ENCODE data around the gene PTPRE. TPM values are rescaled to one million over a fixed set of nuclear protein-coding genes. Genes with fewer than 3 reads are reported as not detected.

Gene PTPRE
- total and polyA plus RNA-seq, 2 of the 4 experiments (the other 2 are of a cell fraction), result 0.34 to 0.54 TPM

GRCh38 chr10:127872871-127873600, 33.9 kb upstream of the PTPRE start:
- ChIA-PET POLR2A (ENCODE audit: unreplicated experiment) (no interaction called here), CTCF (no interaction called here)
- no peaks in the 10 kb centered on the region for H3K9me1 ChIP-seq (ENCODE audit: insufficient read depth, low read length)
- no peak overlapping the region for H3K4ac ChIP-seq (ENCODE audit: low read depth, low read length)
- WGBS, 2 experiments (ENCODE audit: extremely low coverage in 2 of 2, insufficient read length in 1 of 2), result 60% methylated on average over 1 of the region's 12 CpGs; no CpG with 5 or more reads in 1 of the 2 experiments
- H4K91ac ChIP-seq (ENCODE audit: insufficient read depth, low read depth, low read length), result no peak overlapping the region
- H2BK20ac ChIP-seq (ENCODE audit: low read depth, low read length), result no peak overlapping the region
- no peak overlapping the region for H3K56ac ChIP-seq (ENCODE audit: extremely low read depth, insufficient read depth, low read length)
- H3K23ac ChIP-seq (ENCODE audit: low read depth, low read length), result no peak overlapping the region
- H3K4me2 ChIP-seq (ENCODE audit: low read depth, low read length), result no peak overlapping the region
- dilution Hi-C loops (cut with HindIII; ENCODE audit: low sequenced_read_pairs, unreplicated experiment) (no loop called here), intact Hi-C loops (cut with micrococcal nuclease) (no loop called here), in situ Hi-C loops (cut with MboI; ENCODE audit: low sequenced_read_pairs) (no loop called here)
- DNase-seq (no peak), ATAC-seq (ENCODE audit: low read depth) (no peak)
- H3K4me3 ChIP-seq (ENCODE audit: insufficient read depth, low read depth, low read length), result no peak overlapping the region
- no TSS peak for BruUV-seq (replicated peaks)
- H3K79me1 ChIP-seq (ENCODE audit: low read depth in 1 of 2, low read length in 2 of 2), result no peaks in the 10 kb centered on the region
- H3K9ac ChIP-seq (ENCODE audit: low read depth, low read length), result no peak overlapping the region
- H3K4me1 ChIP-seq (ENCODE audit: control insufficient read depth, insufficient read depth, low read length), result no peaks in the 10 kb centered on the region
- H2BK15ac ChIP-seq (ENCODE audit: low read depth, low read length), result no peak overlapping the region
- 0 out of 2 replicates have a peak, but pooled peaks cover 5% of the 10 kb centered on the region for H3K9me3 ChIP-seq (ENCODE audit: control insufficient read depth, insufficient read depth, low read length)
- H4K8ac ChIP-seq (ENCODE audit: low read depth in 2 of 2, low read length in 2 of 2), result no peak overlapping the region
- H2AK5ac ChIP-seq (ENCODE audit: low read depth, low read length), result no peak overlapping the region
- peak overlapping the region; percentile 43 for H2AFZ ChIP-seq (replicated peaks; ENCODE audit: low read length, poor library complexity)
- H3K27ac ChIP-seq (ENCODE audit: insufficient read depth, low read length), result no peak overlapping the region
- TF ChIP-seq NFE2L2 (IDR thresholded peaks at IDR 0.05; ENCODE audit: low read depth, low read length) (no peak), CTCF (conservative IDR thresholded peaks at IDR 0.05; ENCODE audit: low read depth, low read length) (no peak), RFX5 (IDR thresholded peaks at IDR 0.05; ENCODE audit: low read depth, low read length) (no peak), SMC3 (IDR thresholded peaks at IDR 0.05; ENCODE audit: low read depth, low read length) (no peak)
- no peak overlapping the region for H3K18ac ChIP-seq (ENCODE audit: low read depth, low read length)
- no peak overlapping the region for H4K5ac ChIP-seq (ENCODE audit: low read depth, low read length)
- H2BK120ac ChIP-seq (ENCODE audit: low read depth, low read length), result no peak overlapping the region
- peak overlapping the region; percentile 42 for H2AK9ac ChIP-seq (replicated peaks; ENCODE audit: low read depth, low read length, poor library complexity)
- no peaks in the 10 kb centered on the region for H4K20me1 ChIP-seq (ENCODE audit: insufficient read depth, low read length)
- no peaks in the 10 kb centered on the region; the same call in 1 of the 2 replicates for H3K27me3 ChIP-seq (ENCODE audit: control insufficient read depth, insufficient read depth, low read length)
- no peak overlapping the region for H3K14ac ChIP-seq (replicated peaks; ENCODE audit: low read depth, low read length)
- H3K36me3 ChIP-seq (ENCODE audit: control insufficient read depth, insufficient read depth, low read length), result no peaks in the 10 kb centered on the region
- H2BK5ac ChIP-seq (ENCODE audit: low read depth, low read length, poor library complexity, severe bottlenecking), result no peak overlapping the region
